ENCODE measurements around the gene TMEM54.

DNA sequence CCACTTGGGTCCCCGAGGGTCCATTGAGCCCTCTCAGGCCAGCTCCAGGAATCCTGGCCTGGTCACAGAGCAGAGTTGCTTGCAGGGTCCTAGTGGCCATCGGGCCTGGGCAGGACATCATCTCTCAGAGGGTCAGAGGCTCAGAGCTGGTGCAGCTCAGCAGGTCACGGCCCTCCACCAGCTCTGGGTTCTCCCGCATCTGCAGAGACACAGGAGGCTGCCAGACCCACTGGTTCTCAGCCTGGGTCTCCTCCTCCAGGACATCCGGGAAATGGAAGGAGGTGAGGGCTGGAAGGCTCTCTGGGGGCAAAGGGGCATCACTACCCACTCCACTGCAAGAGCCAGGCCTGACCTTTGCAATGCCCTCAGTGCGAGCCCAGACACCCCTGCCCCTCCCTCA lies 6.5 kb downstream of the TMEM54 start:
- TF ChIP-seq POLR2A (IDR thresholded peaks at IDR 0.05; ENCODE audit: low read length), result no peak
- TF ChIP-seq GATA1 (IDR thresholded peaks at IDR 0.05; ENCODE audit: low read depth, low read length), result no peak

All from erythroblast (primary cell).